ENCODE measurements around the gene KLHL12. TPM values are rescaled to one million over a fixed set of nuclear protein-coding genes. Genes with fewer than 3 reads are reported as not detected.

The KLHL12 gene
- polyA plus RNA-seq, 1 donor, result 25.9 TPM

- Histone ChIP-seq H3K36me3 (ENCODE audit: control insufficient read depth, insufficient read depth, low read length) (peaks cover 3% of the 10 kb centered on the region), H3K9me3 (ENCODE audit: control insufficient read depth, low read depth, low read length) (no peaks in the 10 kb centered on the region), H3K4me1 (ENCODE audit: control insufficient read depth, insufficient read depth, low read length) (peaks cover 57% of the 10 kb centered on the region), H3K27me3 (ENCODE audit: control insufficient read depth, insufficient read depth, low read length) (no peaks in the 10 kb centered on the region), H3K27ac (ENCODE audit: low read length) (peak overlapping the region; percentile 89), H3K4me3 (ENCODE audit: low read length) (peak overlapping the region; percentile 77)
- no CpG with 5 or more reads among the region's 50 CpGs for WGBS (ENCODE audit: insufficient coverage, low lambda C conversion rate)
- peak; percentile 94 to 97 for DNase-seq
These were observed 66.2 kb downstream of the KLHL12 start for GRCh38 chr1:202860744-202861419.

DNA sequence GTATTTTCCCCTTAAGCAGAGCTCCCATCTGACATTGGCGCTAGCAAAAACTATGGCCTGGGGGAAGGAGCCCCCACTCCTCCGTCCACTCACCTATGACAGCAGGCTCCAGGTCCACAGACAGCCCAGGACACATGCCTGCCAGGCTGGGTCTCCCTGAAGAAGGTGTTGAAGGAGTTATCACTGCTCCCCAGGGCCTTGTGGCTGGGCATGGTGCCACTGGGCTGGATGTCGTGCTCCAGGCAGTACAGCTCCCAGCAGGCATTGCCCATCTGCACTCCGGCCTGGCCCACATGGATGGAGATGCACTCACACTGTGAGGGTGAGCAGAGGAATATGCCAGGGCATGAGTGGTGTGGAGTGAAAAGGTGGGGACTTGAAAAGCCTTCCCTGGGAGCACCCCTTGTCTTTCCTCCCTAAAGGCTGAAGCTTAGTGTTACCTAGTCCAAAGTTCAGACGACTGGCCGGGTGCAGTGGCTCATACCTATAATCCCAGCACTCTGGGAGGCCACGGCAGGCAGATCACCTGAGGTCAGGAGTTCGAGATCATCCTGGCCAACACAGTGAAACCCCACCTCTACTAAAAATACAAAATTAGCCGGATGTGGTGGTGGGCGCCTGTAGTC, 68.1 kb downstream of the KLHL12 start:
- no peak overlapping the region for H3K4me3 ChIP-seq (ENCODE audit: low read length)
- peak in 1 of 2 donors; percentile 38 for DNase-seq
- H3K27ac ChIP-seq (ENCODE audit: low read length), result peak overlapping the region; percentile 70
- H3K27me3 ChIP-seq (ENCODE audit: control insufficient read depth, insufficient read depth, low read length), result no peaks in the 10 kb centered on the region
- H3K4me1 ChIP-seq (ENCODE audit: control insufficient read depth, insufficient read depth, low read length), result peaks cover 52% of the 10 kb centered on the region
- H3K36me3 ChIP-seq (ENCODE audit: control insufficient read depth, insufficient read depth, low read length), result peaks cover 9% of the 10 kb centered on the region
- H3K9me3 ChIP-seq (ENCODE audit: control insufficient read depth, low read depth, low read length), result no peaks in the 10 kb centered on the region
- no CpG with 5 or more reads among the region's 10 CpGs for WGBS (ENCODE audit: insufficient coverage, low lambda C conversion rate)

- Histone ChIP-seq H3K27ac (ENCODE audit: low read length) (peak overlapping the region; percentile 70), H3K4me3 (ENCODE audit: low read length) (no peak overlapping the region), H3K4me1 (ENCODE audit: control insufficient read depth, insufficient read depth, low read length) (peaks cover 46% of the 10 kb centered on the region), H3K36me3 (ENCODE audit: control insufficient read depth, insufficient read depth, low read length) (peaks cover 9% of the 10 kb centered on the region), H3K9me3 (ENCODE audit: control insufficient read depth, low read depth, low read length) (no peaks in the 10 kb centered on the region), H3K27me3 (ENCODE audit: control insufficient read depth, insufficient read depth, low read length) (no peaks in the 10 kb centered on the region)
- peak in 1 of 2 donors; percentile 26 for DNase-seq
- WGBS (ENCODE audit: insufficient coverage, low lambda C conversion rate), result no CpG with 5 or more reads among the region's 6 CpGs
These were observed 68.7 kb downstream of the KLHL12 start for GRCh38 chr1:202858331-202858730.

DNA sequence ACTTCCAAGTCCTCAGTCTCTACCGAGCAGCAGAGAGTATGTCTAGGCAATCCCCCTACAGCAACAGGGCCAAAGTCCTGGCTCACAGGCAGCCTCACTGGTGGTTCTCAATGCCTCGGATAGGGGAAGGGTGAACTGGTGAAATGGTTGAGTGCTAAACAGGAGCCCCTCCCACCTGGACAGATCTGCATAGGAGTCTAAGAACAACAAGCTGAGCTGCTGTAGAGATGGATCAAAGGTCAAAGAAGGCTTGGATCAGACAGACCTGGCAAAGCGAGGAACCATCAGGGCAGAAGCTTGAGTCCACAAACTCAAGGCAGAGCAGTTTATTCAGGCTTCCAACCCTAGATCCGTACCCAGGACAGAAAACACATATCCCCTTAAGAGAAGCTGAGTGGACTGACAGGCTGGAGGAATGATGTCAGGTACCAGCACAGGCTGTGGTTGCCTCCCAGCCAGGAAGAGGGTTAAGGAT, 69.9 kb downstream of the KLHL12 start:
- no peaks in the 10 kb centered on the region for H3K27me3 ChIP-seq (ENCODE audit: control insufficient read depth, insufficient read depth, low read length)
- no peaks in the 10 kb centered on the region for H3K9me3 ChIP-seq (ENCODE audit: control insufficient read depth, low read depth, low read length)
- peaks cover 40% of the 10 kb centered on the region for H3K4me1 ChIP-seq (ENCODE audit: control insufficient read depth, insufficient read depth, low read length)
- no peak overlapping the region for H3K4me3 ChIP-seq (ENCODE audit: low read length)
- peaks cover 9% of the 10 kb centered on the region for H3K36me3 ChIP-seq (ENCODE audit: control insufficient read depth, insufficient read depth, low read length)
- H3K27ac ChIP-seq (ENCODE audit: low read length), result peak overlapping the region; percentile 70
- DNase-seq, result peak; percentile 79 to 92
- WGBS (ENCODE audit: insufficient coverage, low lambda C conversion rate), result no CpG with 5 or more reads among the region's 4 CpGs

GRCh38 chr1:202856014-202856413, 71.0 kb downstream of the KLHL12 start:
- no peak overlapping the region for H3K27ac ChIP-seq (ENCODE audit: low read length)
- no peak overlapping the region for H3K4me3 ChIP-seq (ENCODE audit: low read length)
- DNase-seq, result no peak
- H3K4me1 ChIP-seq (ENCODE audit: control insufficient read depth, insufficient read depth, low read length), result peaks cover 37% of the 10 kb centered on the region
- no peaks in the 10 kb centered on the region for H3K27me3 ChIP-seq (ENCODE audit: control insufficient read depth, insufficient read depth, low read length)
- peaks cover 9% of the 10 kb centered on the region for H3K36me3 ChIP-seq (ENCODE audit: control insufficient read depth, insufficient read depth, low read length)
- no peaks in the 10 kb centered on the region for H3K9me3 ChIP-seq (ENCODE audit: control insufficient read depth, low read depth, low read length)
- no CpG with 5 or more reads among the region's 2 CpGs for WGBS (ENCODE audit: insufficient coverage, low lambda C conversion rate)

- no peaks in the 10 kb centered on the region for H3K27me3 ChIP-seq (ENCODE audit: control insufficient read depth, insufficient read depth, low read length)
- peaks cover 33% of the 10 kb centered on the region for H3K4me1 ChIP-seq (ENCODE audit: control insufficient read depth, insufficient read depth, low read length)
- 80% methylated on average over 1 of the region's 8 CpGs for WGBS (ENCODE audit: insufficient coverage, low lambda C conversion rate)
- peak in 1 of 2 donors; percentile 17 for DNase-seq
- no peaks in the 10 kb centered on the region for H3K9me3 ChIP-seq (ENCODE audit: control insufficient read depth, low read depth, low read length)
- H3K4me3 ChIP-seq (ENCODE audit: low read length), result no peak overlapping the region
- peaks cover 9% of the 10 kb centered on the region for H3K36me3 ChIP-seq (ENCODE audit: control insufficient read depth, insufficient read depth, low read length)
- no peak overlapping the region for H3K27ac ChIP-seq (ENCODE audit: low read length)
These were observed 72.2 kb downstream of the KLHL12 start for GRCh38 chr1:202854787-202855186.

- no peaks in the 10 kb centered on the region for H3K27me3 ChIP-seq (ENCODE audit: control insufficient read depth, insufficient read depth, low read length)
- DNase-seq, result no peak
- no peak overlapping the region for H3K27ac ChIP-seq (ENCODE audit: low read length)
- H3K4me1 ChIP-seq (ENCODE audit: control insufficient read depth, insufficient read depth, low read length), result peaks cover 8% of the 10 kb centered on the region
- H3K4me3 ChIP-seq (ENCODE audit: low read length), result no peak overlapping the region
- H3K36me3 ChIP-seq (ENCODE audit: control insufficient read depth, insufficient read depth, low read length), result peaks cover 11% of the 10 kb centered on the region
- 90% methylated on average over 2 of the region's 15 CpGs for WGBS (ENCODE audit: insufficient coverage, low lambda C conversion rate)
- H3K9me3 ChIP-seq (ENCODE audit: control insufficient read depth, low read depth, low read length), result no peaks in the 10 kb centered on the region
These were observed 74.7 kb downstream of the KLHL12 start for GRCh38 chr1:202852163-202852904.

DNA sequence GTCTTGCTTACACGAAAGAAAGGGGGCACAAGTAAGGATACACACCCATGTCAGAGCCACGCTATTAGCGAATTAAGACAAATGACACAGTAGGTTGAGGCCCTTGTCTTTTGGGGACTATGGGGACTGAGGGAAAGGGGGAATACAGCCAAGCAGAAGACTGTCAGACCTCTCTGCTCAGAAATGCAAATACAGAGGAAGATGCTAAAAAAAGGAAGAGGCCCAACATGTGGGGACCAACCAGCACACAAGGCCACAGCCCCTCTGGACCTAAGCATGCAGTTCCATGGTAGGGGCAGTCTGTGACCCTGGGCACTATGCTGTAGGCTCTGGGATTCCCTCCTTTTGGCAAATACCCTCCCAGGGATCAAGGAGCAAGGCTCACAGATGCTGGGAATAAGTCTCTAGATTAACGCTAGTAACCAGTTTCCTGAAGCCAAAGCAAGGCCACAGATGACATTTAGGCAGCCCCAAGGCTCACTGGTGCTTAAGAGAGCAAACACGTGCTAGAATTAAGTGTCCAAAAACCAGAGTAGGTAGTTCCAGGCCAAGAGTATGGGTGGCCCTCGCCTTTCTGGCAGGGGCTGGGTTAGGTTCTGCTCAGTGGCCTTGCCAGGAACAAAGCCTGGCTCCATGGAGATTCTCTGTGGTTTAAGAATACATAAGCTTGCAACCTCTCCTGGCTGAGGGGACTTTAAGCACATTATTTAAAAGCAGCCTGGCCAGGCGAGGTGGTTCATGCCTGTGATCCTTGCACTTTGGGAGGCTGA, 76.3 kb downstream of the KLHL12 start:
- H3K36me3 ChIP-seq (ENCODE audit: control insufficient read depth, insufficient read depth, low read length), result peaks cover 8% of the 10 kb centered on the region
- WGBS (ENCODE audit: insufficient coverage, low lambda C conversion rate), result no CpG with 5 or more reads among the region's 7 CpGs
- no peaks in the 10 kb centered on the region for H3K9me3 ChIP-seq (ENCODE audit: control insufficient read depth, low read depth, low read length)
- DNase-seq, result no peak
- H3K4me1 ChIP-seq (ENCODE audit: control insufficient read depth, insufficient read depth, low read length), result no peaks in the 10 kb centered on the region
- no peaks in the 10 kb centered on the region for H3K27me3 ChIP-seq (ENCODE audit: control insufficient read depth, insufficient read depth, low read length)
- no peak overlapping the region for H3K27ac ChIP-seq (ENCODE audit: low read length)
- H3K4me3 ChIP-seq (ENCODE audit: low read length), result no peak overlapping the region

DNA sequence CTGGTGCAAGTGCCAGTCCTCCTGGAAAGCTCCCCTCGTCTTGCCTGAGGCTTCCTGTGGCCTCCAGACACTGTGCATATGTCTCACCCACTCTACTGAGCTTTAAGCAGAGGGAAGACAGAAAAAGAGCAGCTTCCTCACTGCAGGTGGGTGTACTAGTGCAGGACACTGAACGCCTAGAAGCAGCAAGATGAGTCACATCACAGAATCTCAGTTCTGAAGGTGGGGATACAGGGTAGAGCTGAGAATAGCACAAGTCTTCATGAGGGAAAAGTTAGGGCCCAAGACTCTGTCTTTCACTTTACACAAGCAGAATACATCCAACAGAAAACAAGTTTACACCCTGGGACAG, 78.9 kb downstream of the KLHL12 start:
- Histone ChIP-seq H3K4me1 (ENCODE audit: control insufficient read depth, insufficient read depth, low read length) (no peaks in the 10 kb centered on the region), H3K27me3 (ENCODE audit: control insufficient read depth, insufficient read depth, low read length) (no peaks in the 10 kb centered on the region), H3K9me3 (ENCODE audit: control insufficient read depth, low read depth, low read length) (no peaks in the 10 kb centered on the region), H3K27ac (ENCODE audit: low read length) (no peak overlapping the region), H3K4me3 (ENCODE audit: low read length) (no peak overlapping the region), H3K36me3 (ENCODE audit: control insufficient read depth, insufficient read depth, low read length) (peaks cover 2% of the 10 kb centered on the region)
- WGBS (ENCODE audit: insufficient coverage, low lambda C conversion rate), result no CpG with 5 or more reads among the region's 2 CpGs
- DNase-seq, result no peak

GRCh38 chr1:202844935-202845334, 82.1 kb downstream of the KLHL12 start:
- H3K27me3 ChIP-seq (ENCODE audit: control insufficient read depth, insufficient read depth, low read length), result no peaks in the 10 kb centered on the region
- H3K4me1 ChIP-seq (ENCODE audit: control insufficient read depth, insufficient read depth, low read length), result no peaks in the 10 kb centered on the region
- no peak overlapping the region for H3K4me3 ChIP-seq (ENCODE audit: low read length)
- peaks cover 2% of the 10 kb centered on the region for H3K36me3 ChIP-seq (ENCODE audit: control insufficient read depth, insufficient read depth, low read length)
- WGBS (ENCODE audit: insufficient coverage, low lambda C conversion rate), result no CpG with 5 or more reads among the region's 6 CpGs
- no peak overlapping the region for H3K27ac ChIP-seq (ENCODE audit: low read length)
- no peak for DNase-seq
- H3K9me3 ChIP-seq (ENCODE audit: control insufficient read depth, low read depth, low read length), result no peaks in the 10 kb centered on the region
